A673 (cell line): ENCODE results near the gene PCDHGB6.

Experiments
- EZH2 ChIP-seq: fragments of 200-600 bp; sonication (generic); IDR thresholded peaks from 2 replicates; pipeline ENCODE4 v1.6.1; 2017; ENCODE audit warnings: borderline replicate concordance, low read depth, mild to moderate bottlenecking, mixed read lengths, antibody characterized with exemption, low read length; ENCODE audit not compliant: poor library complexity, severe bottlenecking
- TF ChIP-seq, protein P1 (sequence below): fragments of 300-800, 200-600 bp; sonication (generic); conservative IDR thresholded peaks from 2 replicates; pipeline ENCODE4 v1.5.1; 2017; ENCODE audit warnings: low read depth, mild to moderate bottlenecking, antibody characterized with exemption, low read length, moderate library complexity, mixed read lengths

DNA sequence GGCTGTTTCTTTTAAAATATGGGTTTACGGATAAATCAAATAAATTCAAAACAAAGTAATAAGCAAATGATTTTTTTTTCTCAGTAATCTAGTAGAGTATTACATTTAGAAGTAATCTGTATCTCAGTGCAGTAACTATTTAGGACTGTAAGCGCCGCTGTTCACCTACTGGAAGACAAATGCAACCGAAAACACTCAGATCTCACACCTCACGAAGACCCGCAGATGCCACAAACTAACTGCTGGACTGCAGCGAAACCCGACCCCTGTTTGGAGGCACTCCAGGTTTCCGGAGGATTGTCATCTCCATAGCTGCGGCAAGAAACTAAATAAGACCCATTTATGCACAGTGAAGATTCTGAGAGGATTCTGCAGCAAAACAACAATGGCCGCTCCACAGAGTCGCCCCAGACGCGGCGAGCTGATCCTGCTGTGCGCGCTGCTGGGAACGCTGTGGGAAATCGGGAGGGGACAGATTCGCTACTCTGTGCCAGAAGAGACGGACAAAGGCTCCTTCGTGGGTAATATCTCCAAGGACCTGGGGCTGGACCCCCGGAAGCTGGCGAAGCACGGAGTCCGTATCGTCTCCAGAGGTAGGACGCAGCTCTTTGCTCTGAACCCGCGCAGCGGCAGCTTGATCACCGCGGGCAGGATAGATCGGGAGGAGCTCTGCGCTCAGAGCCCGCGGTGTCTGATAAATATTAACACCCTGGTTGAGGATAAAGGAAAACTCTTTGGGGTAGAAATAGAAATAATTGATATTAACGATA, 15.2 kb upstream of the PCDHGB6 start, which contains the start of gene PCDHGA8:
- TF ChIP-seq EZH2: no peak
- TF ChIP-seq, protein P1, sequence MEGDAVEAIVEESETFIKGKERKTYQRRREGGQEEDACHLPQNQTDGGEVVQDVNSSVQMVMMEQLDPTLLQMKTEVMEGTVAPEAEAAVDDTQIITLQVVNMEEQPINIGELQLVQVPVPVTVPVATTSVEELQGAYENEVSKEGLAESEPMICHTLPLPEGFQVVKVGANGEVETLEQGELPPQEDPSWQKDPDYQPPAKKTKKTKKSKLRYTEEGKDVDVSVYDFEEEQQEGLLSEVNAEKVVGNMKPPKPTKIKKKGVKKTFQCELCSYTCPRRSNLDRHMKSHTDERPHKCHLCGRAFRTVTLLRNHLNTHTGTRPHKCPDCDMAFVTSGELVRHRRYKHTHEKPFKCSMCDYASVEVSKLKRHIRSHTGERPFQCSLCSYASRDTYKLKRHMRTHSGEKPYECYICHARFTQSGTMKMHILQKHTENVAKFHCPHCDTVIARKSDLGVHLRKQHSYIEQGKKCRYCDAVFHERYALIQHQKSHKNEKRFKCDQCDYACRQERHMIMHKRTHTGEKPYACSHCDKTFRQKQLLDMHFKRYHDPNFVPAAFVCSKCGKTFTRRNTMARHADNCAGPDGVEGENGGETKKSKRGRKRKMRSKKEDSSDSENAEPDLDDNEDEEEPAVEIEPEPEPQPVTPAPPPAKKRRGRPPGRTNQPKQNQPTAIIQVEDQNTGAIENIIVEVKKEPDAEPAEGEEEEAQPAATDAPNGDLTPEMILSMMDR: peak; percentile 44
